Cerebellar nuclear complex (tissue), 1 donor: ENCODE results near the gene EPHA8.
A peak's percentile ranks its signal among the peaks of the same experiment; 100 is the strongest.

ENCODE experiments used
- DNase-seq, 2 experiments: peaks; one replicate each; lab custom pipeline; 2025; lab: John Stamatoyannopoulos, UW

EPHA8 gene

DNA sequence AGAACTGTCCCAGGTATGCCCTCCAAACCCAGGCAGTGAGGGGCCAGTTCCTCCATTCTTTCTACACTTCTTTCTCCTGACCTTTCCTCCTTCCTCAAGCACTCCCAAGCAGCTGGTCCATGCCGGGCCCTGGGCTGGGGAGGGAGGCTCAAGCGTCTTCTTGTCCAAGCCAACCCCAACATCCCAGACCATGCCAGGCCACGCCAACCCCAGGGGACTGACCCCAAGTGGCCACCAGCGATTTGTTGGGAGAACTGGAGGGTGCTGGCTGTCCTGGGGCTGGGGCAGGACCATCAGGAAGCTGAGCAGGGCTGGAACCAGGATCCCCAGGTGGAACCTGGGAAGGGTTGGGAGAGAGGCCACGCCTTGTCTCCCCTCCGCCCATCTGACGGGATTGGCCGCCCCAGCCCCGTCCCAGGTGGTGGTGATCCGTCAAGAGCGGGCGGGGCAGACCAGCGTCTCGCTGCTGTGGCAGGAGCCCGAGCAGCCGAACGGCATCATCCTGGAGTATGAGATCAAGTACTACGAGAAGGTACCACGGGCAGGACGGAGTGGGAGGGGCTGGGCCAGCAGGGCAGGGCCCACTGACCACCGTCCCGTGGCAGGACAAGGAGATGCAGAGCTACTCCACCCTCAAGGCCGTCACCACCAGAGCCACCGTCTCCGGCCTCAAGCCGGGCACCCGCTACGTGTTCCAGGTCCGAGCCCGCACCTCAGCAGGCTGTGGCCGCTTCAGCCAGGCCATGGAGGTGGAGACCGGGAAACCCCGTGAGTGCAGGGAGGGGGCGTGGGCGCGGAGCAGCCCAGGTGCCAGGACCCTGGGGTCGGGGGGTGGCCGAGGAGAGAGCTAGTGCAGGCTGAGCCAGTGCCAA, 29.9 kb downstream of the EPHA8 start:
- no peak for DNase-seq

DNA sequence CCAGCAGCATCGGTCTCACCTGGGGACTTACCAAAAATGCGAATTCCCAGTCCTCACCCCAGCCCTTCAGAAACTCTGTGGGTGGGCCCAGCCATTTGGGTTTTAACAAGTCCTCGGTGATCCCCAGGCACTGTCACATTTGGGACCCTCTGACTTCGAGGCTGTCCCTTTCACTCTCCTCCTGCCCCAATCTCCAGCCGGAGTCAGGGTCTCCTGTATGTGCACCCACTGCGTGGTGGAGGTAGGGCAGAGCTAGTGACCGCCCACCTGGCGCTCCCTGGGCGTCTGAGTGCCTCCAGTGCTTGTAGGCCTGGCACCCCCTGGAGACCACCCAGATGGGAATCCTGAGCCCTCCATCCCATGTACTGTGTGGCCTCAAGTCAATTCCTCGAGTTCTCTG, 31.1 kb downstream of the EPHA8 start:
- DNase-seq = no peak

DNA sequence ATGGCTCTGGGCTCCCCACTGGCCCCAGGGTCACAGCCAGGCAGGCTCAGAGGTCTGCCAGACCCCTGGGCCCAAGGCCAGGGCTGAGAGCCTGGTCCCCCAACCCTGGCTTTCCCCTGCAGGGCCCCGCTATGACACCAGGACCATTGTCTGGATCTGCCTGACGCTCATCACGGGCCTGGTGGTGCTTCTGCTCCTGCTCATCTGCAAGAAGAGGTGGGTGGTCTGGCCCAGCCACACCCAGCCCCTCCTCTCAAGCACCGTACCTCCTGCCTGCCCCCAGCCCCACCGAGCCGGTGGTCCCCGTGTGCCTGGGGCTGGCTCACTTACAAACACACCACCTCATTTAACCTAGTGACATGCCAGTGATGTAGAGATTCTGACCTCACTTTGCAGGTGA, 31.8 kb downstream of the EPHA8 start:
- no peak for DNase-seq

DNA sequence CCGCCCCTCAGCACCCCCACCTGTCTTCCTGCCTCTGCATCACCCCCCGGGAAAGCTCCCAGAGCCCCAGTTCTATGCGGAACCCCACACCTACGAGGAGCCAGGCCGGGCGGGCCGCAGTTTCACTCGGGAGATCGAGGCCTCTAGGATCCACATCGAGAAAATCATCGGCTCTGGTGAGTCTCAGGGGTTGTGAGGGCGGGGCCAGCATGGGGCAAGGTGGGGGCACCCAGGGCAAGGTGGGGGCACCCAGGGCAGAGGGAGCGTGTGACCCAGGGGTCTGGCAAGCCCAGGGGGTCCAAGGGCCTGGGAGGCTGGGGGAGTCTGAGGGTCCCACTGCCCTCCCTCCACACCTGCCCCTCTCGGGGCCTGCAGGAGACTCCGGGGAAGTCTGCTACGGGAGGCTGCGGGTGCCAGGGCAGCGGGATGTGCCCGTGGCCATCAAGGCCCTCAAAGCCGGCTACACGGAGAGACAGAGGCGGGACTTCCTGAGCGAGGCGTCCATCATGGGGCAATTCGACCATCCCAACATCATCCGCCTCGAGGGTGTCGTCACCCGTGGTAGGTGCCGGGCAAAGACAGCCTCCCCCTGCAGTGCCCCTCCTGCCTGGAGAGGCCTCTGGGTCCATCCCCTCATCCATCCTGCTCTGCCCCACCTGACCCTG, 34.1 kb downstream of the EPHA8 start:
- DNase-seq = no peak

DNA sequence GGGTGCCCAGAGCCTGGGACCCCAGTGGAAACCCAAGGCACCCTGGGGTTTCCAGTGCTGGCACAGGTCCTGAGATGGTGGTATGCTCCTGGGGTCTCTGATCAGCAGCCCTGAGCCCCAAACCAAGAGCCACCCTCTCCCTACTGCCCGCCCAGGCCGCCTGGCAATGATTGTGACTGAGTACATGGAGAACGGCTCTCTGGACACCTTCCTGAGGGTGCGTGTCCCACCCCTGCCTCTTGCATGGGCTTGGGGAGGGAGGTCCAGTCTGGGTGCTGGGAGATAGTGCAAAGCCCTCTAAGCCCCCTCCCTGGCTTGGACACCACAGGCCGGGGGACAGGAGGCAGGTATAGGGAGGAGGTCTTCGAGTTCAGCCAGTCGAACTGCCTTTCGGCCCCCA, 34.7 kb downstream of the EPHA8 start:
- no peak for DNase-seq

DNA sequence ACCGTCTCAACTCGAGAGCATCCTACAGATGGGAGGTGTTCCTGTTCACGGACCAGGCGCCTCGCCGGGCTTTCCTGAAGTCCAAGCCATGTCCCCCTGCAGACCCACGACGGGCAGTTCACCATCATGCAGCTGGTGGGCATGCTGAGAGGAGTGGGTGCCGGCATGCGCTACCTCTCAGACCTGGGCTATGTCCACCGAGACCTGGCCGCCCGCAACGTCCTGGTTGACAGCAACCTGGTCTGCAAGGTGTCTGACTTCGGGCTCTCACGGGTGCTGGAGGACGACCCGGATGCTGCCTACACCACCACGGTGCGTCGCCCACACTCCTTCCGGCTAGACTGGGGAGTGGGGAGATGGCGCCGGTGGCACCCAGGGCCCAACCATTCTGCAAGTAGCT, 35.4 kb downstream of the EPHA8 start:
- DNase-seq = no peak

DNA sequence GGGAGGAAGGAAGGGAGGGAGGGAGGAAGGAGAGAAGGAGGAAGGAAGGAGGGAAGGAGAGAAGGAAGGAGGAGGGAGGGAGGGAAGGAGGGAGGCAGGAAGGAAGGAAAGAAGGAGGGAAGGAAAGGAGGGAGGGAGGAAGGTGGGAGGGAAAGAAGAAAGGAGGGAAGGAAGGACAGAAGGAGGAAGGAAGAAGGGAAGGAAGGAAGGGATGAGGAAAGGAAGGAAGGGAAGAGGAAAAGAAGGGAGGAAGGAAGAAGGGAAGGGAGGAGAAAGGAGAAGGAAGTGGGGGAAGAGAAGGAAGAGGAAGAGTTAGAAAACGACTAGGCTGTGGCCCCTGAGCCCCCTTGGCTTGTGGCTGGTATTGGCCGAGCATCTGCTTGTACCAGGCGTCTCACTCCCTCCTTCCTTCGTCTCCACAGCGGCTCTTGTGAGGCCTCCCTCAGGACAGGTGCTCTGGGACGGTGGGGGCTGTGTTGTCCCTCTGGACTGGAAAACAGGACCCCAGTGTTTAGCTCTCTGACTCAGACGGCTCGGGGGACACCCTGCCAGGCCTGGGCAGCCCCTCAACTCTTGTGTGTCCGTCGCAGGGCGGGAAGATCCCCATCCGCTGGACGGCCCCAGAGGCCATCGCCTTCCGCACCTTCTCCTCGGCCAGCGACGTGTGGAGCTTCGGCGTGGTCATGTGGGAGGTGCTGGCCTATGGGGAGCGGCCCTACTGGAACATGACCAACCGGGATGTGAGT, 37.0 kb downstream of the EPHA8 start:
- peak in 1 of 2 experiments; percentile 6 for DNase-seq

DNA sequence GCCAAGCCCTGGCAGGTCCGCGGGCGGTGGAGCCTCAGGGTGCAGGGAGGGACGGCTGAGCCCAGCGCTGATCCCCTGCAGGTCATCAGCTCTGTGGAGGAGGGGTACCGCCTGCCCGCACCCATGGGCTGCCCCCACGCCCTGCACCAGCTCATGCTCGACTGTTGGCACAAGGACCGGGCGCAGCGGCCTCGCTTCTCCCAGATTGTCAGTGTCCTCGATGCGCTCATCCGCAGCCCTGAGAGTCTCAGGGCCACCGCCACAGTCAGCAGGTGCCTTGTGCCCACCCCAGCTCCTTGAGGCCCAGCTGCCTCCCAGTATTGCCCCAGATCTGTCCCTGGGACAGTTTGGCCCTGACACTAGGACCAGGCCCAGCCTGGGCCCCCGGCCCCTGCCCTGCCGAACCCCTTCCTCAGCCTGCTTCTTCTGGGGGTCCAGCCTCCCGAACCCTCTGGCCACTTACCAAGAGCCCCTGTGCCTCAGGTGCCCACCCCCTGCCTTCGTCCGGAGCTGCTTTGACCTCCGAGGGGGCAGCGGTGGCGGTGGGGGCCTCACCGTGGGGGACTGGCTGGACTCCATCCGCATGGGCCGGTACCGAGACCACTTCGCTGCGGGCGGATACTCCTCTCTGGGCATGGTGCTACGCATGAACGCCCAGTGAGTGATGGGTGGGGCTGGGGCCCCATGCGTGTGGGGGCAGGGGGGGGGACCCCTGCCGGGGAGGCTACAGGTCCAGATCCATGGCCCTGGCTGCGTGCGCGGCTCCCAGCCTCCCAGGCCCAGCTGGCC, 37.7 kb downstream of the EPHA8 start:
- DNase-seq = no peak

DNA sequence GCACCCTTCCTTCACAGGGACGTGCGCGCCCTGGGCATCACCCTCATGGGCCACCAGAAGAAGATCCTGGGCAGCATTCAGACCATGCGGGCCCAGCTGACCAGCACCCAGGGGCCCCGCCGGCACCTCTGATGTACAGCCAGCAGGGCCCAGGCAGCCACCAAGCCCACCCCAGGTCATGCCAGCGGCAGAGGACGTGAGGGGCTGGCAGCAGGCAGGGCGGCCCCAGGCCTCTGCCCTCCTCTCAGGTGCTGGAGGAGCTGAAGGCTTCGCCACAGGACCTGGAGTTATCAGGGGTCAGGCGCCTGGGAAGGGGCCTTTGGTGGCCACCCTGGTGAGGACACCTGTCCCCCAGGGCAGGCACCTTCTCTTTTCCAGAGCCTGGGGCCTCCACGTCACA, 38.3 kb downstream of the EPHA8 start:
- DNase-seq = no peak

DNA sequence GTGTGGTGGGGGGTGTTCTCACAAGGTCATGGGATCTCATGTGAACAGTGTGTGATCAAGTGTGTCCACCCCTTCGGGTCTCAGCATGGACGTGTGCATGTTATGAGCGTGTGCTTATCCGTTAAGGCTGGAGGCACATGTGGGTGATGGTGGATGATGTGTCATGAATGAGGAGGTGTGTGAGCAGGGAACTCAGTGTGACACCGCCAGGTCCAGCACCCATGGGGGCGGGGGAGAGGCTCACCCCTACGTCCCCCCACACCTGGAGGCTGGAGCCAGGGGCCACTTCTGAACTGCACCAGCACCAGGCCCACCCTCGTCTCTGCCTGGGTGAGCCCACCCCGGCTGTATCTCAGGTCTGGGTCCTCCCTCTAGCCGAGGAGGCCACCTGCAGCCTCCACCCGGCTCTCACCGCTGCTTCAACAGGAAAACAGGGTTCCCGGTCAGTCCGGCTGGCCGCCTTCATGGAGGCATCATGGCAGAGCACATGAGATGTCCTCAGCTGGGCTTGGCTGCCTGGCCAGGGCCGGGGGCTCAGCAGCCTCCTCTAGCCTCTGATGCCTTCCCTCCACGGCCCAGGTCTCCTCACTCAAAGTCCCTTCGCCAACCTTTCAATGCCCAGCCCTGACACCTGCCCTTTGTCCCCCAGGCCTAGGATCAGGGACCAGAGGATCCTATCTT, 38.9 kb downstream of the EPHA8 start:
- DNase-seq = no peak

DNA sequence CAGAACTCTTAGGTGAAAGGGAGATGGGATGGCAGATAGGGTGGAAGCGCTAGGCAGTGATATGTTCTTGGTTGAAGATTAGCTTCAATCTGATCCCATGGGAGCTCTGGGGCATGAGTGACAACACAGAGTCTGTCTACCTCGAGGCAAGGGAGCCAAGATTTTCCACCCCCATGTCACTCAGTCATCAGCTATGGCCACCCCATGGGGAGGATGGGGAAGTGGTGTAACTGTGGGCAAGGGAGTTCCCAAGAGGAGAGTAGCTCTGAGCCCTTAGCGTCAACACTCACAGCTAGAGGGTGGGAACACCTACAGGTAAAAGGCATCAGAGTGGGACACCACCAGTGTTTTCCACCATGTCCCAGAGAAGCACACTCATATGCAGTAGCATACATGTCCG, 42.9 kb downstream of the EPHA8 start:
- DNase-seq = no peak

DNA sequence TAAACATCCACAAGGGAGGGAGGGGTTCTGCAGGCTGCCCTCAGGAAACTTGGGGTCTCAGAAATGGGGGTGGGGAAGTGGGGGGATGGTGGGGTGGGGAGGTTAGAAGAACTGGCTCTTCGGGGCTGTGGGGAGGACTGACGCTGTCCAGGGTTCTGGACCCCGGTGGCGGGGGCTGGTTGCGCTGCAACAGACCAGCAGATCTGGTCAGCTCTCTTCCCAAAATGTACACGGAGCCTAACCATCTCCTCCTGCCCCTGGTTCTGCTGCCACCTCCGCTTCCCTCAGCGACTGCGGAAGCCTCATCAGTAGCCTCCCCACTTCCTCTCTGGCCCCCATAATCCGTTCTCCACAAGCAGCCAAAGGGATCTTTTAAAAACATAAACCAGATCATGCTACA, 43.9 kb downstream of the EPHA8 start:
- DNase-seq = no peak

DNA sequence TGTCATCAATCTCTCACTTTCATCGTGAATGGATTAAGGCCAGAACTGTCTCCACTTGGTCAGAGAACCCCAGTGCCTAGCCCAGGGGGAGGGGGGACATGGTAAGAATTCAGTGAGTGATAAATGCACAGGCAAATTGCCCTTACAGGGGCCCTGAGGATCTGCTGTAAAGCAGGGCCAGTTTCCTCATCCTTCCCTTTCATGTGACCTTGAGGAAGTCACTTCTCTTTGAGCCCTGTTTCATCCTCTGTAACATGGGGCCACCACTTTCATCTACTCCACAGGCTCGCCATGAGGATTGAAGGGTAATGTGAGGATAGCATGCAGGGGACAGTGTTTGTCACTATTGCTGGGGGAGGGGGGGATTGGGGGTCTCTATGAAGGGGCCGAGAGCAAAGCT, 45.1 kb downstream of the EPHA8 start:
- no peak for DNase-seq

DNA sequence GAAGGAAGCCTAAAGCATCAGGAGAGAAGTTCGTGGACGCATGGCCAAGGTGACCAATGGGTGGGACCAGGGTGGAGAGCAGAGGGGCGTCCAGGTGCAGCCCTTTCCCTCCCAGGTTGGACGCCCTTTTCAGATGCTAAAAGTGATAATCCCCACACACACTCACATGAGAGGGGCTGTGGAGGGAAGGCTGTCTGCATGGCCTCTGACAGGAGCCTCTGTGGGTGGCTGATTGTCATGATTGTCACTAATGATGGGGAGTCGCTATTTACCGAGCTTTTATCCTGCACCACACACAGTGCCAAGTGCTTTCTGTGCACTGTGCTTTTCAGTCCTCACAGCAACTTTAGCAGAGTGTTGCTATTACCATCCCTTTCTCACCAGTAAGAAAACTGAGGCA, 46.0 kb downstream of the EPHA8 start:
- no peak for DNase-seq

DNA sequence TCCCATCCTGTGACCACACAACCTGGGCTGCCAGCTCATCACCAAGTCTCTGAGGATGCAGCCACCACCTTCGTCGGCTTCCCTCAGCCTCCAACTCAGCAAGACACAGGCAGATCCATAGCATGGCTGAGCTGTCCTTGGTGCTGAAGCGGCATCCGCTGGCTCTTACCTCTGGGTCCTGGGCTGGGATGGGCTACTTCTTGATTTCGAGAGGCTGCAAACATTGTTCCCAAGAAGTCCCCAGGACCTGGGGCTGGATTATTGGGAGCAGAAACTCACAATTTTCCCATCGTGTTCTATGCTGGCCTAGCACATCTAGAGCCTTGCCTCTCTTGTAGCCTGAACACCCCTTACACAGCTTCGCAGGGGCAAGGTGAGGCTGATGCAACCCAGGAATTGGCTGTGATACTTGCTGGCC, 48.2 kb downstream of the EPHA8 start:
- DNase-seq = no peak

DNA sequence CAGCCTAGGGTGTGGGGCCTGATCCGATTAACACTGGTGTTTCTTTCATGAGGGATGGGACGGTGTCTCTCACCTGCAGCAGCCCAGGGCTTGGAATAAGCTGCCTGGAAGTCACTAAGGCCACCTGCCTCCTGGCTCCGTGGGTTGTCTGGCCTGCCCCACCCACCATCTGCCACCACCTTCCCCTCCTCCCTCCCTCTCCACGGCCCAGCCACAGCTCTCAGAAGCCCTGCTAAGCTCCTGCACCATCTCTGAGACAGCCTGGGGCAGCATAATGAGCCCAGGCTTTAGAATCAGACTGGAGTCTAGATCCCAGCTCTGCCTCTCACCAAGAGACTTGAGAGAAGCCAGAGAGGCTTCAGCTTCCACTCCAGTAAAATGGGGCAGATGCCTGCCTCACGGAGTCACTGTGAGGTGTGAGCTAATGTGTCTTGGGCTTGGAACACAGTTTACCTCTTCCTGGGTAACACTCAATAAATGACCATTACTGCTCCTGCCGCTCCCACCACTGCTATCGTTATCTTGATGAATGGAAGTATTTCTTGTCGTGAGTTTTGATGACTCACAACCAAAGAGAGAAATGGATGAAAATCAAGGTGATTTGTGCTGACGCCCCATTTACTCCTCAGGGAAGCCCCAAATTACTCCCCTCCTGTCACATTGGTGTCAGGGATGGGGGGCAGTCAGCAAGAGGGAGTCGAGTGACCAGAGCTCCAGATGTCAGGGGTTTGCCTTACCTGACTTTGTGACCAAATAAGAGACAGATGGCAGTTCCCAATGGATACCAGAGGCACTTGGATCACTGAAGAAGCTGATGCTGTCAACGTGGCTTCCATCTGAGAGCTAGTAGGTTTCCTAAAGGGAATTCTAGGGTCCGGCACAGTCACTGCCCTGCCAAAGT, 49.6 kb downstream of the EPHA8 start:
- DNase-seq = peak in 1 of 2 experiments; percentile 20

DNA sequence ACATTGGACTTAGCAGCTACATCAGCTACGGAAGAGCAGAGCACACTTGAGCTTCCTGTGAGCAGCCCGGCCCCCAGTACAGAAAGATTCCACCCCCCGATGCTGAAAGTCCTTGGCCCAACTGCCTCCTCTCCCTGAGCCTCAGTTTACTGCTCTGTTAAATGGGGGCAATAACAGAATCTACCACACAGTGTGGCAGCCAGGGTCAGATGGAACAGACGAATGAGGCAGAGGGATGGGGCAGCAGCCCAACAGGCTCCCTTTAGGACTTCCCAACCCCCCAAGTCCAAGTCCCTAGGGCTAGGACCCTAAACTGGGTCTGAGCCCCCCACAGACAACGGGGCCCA, 50.3 kb downstream of the EPHA8 start:
- no peak for DNase-seq

DNA sequence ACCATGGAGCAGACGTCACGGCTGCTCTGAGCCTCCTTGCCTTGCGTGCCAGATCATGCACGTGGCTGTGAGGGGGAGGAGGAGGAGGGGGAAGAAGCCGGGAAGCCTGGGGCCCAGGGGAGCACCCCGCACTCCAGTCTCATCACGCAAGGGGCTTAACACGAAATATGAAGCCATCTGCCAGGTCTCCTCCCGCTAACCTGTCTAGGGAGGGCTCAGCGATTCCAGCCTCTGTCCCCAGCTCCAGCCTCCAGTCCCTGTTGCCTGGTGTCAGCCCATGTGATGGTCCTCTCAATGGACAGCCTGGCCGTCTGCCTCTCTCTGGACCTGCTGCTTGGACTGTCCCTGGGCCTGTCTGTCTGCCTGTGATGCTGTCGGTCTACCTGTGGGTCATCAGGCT, 50.7 kb downstream of the EPHA8 start:
- no peak for DNase-seq

DNA sequence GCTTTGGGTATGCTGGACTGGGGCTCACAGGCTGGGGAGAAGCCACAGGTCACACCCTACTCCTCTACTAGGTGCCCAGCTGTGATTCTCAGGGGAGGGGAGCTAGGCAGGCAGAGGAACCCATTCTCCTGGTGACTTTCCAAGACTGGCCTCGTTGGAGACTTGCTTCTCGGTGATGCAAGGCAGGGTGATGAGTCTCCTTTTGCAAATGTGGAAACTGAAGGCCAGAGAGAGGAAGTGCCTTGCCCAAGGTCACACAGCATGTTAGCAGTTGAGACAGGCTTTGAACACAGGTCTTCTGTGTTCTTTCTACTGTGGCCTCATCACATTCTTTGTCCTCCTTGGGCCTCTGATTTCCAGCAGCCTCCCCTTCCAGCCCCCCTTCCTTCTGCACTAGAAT, 52.6 kb downstream of the EPHA8 start:
- DNase-seq = no peak

DNA sequence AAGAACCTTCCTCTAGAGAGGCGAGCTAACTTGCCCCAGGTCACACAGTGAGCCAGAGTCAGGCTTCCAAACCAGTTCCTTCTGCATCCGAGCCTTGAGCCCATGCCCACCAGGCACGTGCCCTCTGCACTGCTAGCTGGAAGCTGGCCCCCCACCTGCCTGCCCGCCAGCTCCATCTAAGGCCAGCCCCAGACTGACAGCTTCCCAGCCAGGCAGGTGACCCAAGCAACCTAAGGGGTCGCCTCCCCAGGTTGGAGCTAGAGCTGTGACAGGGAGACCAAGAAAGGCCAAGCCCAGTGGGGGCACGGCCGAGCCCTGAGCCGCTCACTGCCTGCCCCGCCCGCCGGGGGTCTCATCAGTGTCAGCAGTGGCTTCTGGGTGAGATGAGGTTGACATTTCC, 53.3 kb downstream of the EPHA8 start:
- no peak for DNase-seq

DNA sequence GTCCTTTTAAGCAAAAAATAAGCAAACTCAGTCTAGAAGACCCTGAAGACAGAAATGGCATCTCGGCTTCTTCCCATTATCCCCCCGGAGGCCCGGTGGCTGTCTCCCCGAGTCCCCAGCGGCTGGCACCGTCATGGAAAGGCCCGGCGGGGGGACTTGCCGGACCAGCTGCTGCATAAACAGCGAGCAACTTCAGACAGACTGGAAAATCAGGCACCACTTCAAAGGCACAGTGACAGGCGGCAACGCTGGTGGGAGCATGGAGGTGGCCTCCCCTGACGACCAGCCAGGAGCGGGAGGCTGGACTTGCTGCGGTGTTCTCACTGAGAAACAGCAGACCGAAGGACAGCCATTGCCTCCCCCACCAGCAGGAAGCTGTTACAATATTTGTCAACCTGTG, 54.8 kb downstream of the EPHA8 start:
- no peak for DNase-seq
